Pulmonary artery endothelial cell (primary cell): ENCODE measurements around the gene SDE2. TPM values are rescaled to one million over a fixed set of nuclear protein-coding genes. Genes with fewer than 3 reads are reported as not detected.
"Not testable (repeated sequence)": the region's sequence is repeated elsewhere in the genome, so short reads cannot be mapped to it uniquely, and the experiment has no call there.

Experiments
- DNase-seq: peaks from one replicate; pipeline ENCODE4 v3.0.0-alpha.2; 2011; ENCODE audit warnings: low read depth, low spot score
- total RNA-seq: library from RNA; depleted of rRNA; stranded (reverse); fragments of >200 nt; gene quantifications from 2 replicates; pipeline ENCODE4 v1.2.3, GENCODE V29; 2014

SDE2 gene
- total RNA-seq, 1 donor from 2014 or later: 27.7 TPM

GRCh38 chr1:225977937-225978748, 21.0 kb downstream of the SDE2 start:
- no peak for DNase-seq

- DNase-seq: not testable (repeated sequence)
Measured at GRCh38 chr1:225975146-225975545, 24.0 kb downstream of the SDE2 start.

- no peak for DNase-seq
Measured at GRCh38 chr1:225974454-225974853, 24.7 kb downstream of the SDE2 start.

- no peak for DNase-seq
Measured at GRCh38 chr1:225973158-225973557, 26.0 kb downstream of the SDE2 start.

- no peak for DNase-seq
Measured at GRCh38 chr1:225972344-225973152, 26.6 kb downstream of the SDE2 start.

- DNase-seq: not testable (repeated sequence)
Measured at GRCh38 chr1:225970592-225971157, 28.5 kb downstream of the SDE2 start.

GRCh38 chr1:225969751-225970150, 29.4 kb downstream of the SDE2 start:
- DNase-seq: not testable (repeated sequence)

- no peak for DNase-seq
Measured at GRCh38 chr1:225965231-225965630, 33.9 kb downstream of the SDE2 start.

- no peak for DNase-seq
Measured at GRCh38 chr1:225963735-225964530, 35.2 kb downstream of the SDE2 start.

GRCh38 chr1:225962440-225962975, 36.6 kb downstream of the SDE2 start:
- DNase-seq: no peak

- no peak for DNase-seq
Measured at GRCh38 chr1:225961659-225962439, 37.3 kb downstream of the SDE2 start.

- no peak for DNase-seq
Measured at GRCh38 chr1:225958041-225958440, 41.1 kb downstream of the SDE2 start.

- DNase-seq: no peak
Measured at GRCh38 chr1:225954753-225955152, 44.4 kb downstream of the SDE2 start.

GRCh38 chr1:225953315-225953714, 45.8 kb downstream of the SDE2 start:
- no peak for DNase-seq

- no peak for DNase-seq
Measured at GRCh38 chr1:225950905-225951497, 48.1 kb downstream of the SDE2 start.

GRCh38 chr1:225949041-225949440, 50.1 kb downstream of the SDE2 start:
- DNase-seq: no peak

GRCh38 chr1:225946803-225947202, 52.3 kb downstream of the SDE2 start:
- DNase-seq: no peak

GRCh38 chr1:225946082-225946620, 53.0 kb downstream of the SDE2 start:
- DNase-seq: no peak

- no peak for DNase-seq
Measured at GRCh38 chr1:225945564-225945963, 53.6 kb downstream of the SDE2 start.

GRCh38 chr1:225944951-225945350, 54.2 kb downstream of the SDE2 start:
- DNase-seq: no peak
